Transverse colon (tissue), 3 donors: Measurements from ENCODE around the gene TAF5L.

Source experiments
- EP300 ChIP-seq: sonication (generic); formaldehyde crosslinking; IDR thresholded peaks from one replicate; pipeline ENCODE4 v1.6.1; 2017; ENCODE audit warnings: antibody characterized with exemption, low read depth
- POLR2A ChIP-seq: fragments of 450-650 bp; IDR thresholded peaks from one replicate; pipeline ENCODE4 v1.6.1; 2016; ENCODE audit warnings: antibody characterized with exemption, mild to moderate bottlenecking, moderate library complexity
- TF ChIP-seq, protein P1 (sequence below), 5 experiments: fragments of 200-600 bp in 3 of 5; fragments of 450-650 bp in 2 of 5; sonication (generic) in 3 of 5; IDR thresholded peaks; 1 replicate in 2 of 5; 2 replicates in 3 of 5; pipeline ENCODE4 v1.5.1; 2016 to 2017; ENCODE audit warnings: antibody characterized with exemption in 5 of 5, inconsistent platforms in 3 of 5, mild to moderate bottlenecking in 2 of 5, moderate library complexity in 1 of 5

DNA sequence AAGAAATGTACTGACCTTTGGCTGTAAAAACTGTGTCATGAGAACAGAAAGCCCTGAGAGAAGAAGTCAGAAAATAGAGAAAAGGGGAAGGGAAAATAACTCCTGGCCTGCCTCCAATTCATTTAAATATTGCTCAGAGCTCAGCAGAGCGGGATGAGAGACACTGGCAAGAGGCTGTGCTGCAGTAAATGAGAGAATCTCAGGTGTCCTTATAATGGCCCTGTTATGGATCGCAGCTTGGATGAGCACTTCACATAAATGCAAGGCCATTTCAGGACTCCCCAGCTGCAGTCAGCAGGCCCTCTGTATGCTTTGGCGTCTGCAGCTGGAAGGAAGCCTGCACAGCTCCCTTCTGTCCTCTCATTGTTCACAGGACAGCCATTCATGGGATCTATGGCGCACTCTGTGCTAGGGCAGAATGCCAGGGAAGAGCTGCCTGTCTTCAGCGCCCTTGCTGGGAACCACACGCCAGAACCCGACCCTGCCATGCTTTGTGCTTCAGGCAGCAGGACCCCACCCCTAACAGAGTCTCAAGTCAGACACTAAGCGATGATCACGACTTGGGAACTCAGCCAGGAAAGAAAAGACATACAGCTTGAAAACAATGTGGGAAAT, 46.8 kb downstream of the TAF5L start:
- TF ChIP-seq, protein P1, sequence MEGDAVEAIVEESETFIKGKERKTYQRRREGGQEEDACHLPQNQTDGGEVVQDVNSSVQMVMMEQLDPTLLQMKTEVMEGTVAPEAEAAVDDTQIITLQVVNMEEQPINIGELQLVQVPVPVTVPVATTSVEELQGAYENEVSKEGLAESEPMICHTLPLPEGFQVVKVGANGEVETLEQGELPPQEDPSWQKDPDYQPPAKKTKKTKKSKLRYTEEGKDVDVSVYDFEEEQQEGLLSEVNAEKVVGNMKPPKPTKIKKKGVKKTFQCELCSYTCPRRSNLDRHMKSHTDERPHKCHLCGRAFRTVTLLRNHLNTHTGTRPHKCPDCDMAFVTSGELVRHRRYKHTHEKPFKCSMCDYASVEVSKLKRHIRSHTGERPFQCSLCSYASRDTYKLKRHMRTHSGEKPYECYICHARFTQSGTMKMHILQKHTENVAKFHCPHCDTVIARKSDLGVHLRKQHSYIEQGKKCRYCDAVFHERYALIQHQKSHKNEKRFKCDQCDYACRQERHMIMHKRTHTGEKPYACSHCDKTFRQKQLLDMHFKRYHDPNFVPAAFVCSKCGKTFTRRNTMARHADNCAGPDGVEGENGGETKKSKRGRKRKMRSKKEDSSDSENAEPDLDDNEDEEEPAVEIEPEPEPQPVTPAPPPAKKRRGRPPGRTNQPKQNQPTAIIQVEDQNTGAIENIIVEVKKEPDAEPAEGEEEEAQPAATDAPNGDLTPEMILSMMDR (IDR thresholded peaks at IDR 0.05): no peak
- TF ChIP-seq EP300 (no peak), POLR2A (no peak)
